GM19240 (cell line): Measurements from ENCODE around the gene RNF220.

Experiments
- DNase-seq: peaks from one replicate; pipeline ENCODE4 v3.0.0; 2011; ENCODE audit warnings: low spot score; ENCODE audit not compliant: insufficient read length

Gene RNF220

GRCh38 chr1:44576456-44577150 lies 171.5 kb downstream of the RNF220 start:
- DNase-seq: no peak

GRCh38 chr1:44581205-44581604 lies 176.2 kb downstream of the RNF220 start:
- no peak for DNase-seq

GRCh38 chr1:44584167-44584566 lies 179.1 kb downstream of the RNF220 start:
- no peak for DNase-seq

GRCh38 chr1:44585315-44585920 lies 180.4 kb downstream of the RNF220 start:
- no peak for DNase-seq

- no peak for DNase-seq
Observed at GRCh38 chr1:44587796-44588460, 182.9 kb downstream of the RNF220 start.

GRCh38 chr1:44588551-44589210 lies 183.6 kb downstream of the RNF220 start:
- DNase-seq: no peak

GRCh38 chr1:44590475-44590874 lies 185.4 kb downstream of the RNF220 start:
- DNase-seq: no peak

GRCh38 chr1:44591381-44591780 lies 186.3 kb downstream of the RNF220 start:
- no peak for DNase-seq

- DNase-seq: no peak
Observed at GRCh38 chr1:44592208-44593145, 187.4 kb downstream of the RNF220 start.

- DNase-seq: no peak
Observed at GRCh38 chr1:44594353-44594752, 189.3 kb downstream of the RNF220 start.

- DNase-seq: peak; percentile 95
Observed at GRCh38 chr1:44594871-44595735, 190.0 kb downstream of the RNF220 start.

GRCh38 chr1:44596511-44596910 lies 191.5 kb downstream of the RNF220 start:
- no peak for DNase-seq

- DNase-seq: no peak
Observed at GRCh38 chr1:44598167-44598566, 193.1 kb downstream of the RNF220 start.

GRCh38 chr1:44602634-44603628 lies 197.9 kb downstream of the RNF220 start:
- no peak for DNase-seq

- no peak for DNase-seq
Observed at GRCh38 chr1:44603718-44604117, 198.7 kb downstream of the RNF220 start.

- DNase-seq: no peak
Observed at GRCh38 chr1:44604157-44604955, 199.3 kb downstream of the RNF220 start.

- no peak for DNase-seq
Observed at GRCh38 chr1:44605914-44606615, 201.0 kb downstream of the RNF220 start.
